Body of pancreas (tissue), 4 donors: ENCODE data around the gene ORAI3.

Source experiments
- CTCF ChIP-seq, 7 experiments: fragments of 450-650 bp in 4 of 7; fragments of 200-600 bp in 3 of 7; sonication (generic) in 3 of 7; IDR thresholded peaks; one replicate each; pipeline ENCODE4 v1.5.1; 2016 to 2019; ENCODE audit warnings: antibody characterized with exemption in 7 of 7
- POLR2A ChIP-seq, 3 donors: fragments of 450-650 bp; IDR thresholded peaks; one replicate each; pipeline ENCODE4 v1.6.1; 2016; ENCODE audit warnings: antibody characterized with exemption in 3 of 3, mild to moderate bottlenecking in 2 of 3

GRCh38 chr16:30982548-30983288 lies 33.9 kb downstream of the ORAI3 start:
- TF ChIP-seq CTCF (IDR thresholded peaks at IDR 0.05) (no peak), POLR2A (IDR thresholded peaks at IDR 0.05) (no peak)
